H1 (cell line): ENCODE measurements around the gene ARHGEF11. TPM values are rescaled to one million over a fixed set of nuclear protein-coding genes. Genes with fewer than 3 reads are reported as not detected.

Source experiments
- CTCF ChIA-PET: fragments of 300-600 bp; sonication (Branson Sonifier 250); formaldehyde crosslinking; loops from one replicate; lab custom pipeline; 2021; ENCODE audit not compliant: partially characterized antibody; lab: Charles Lee
- POLR2A ChIA-PET: fragments of 300-600 bp; sonication (Branson Sonifier 250); formaldehyde crosslinking; loops from one replicate; lab custom pipeline; 2021; ENCODE audit warnings: inconsistent platforms; ENCODE audit not compliant: partially characterized antibody; lab: Charles Lee
- DNase-seq, 2 experiments: peaks; one replicate each; pipeline versions ENCODE4 v3.0.0 to v3.0.0-alpha.2; 2010 to 2022; ENCODE audit warnings: low spot score in 2 of 2, low read depth in 1 of 2, mixed read lengths in 1 of 2
- FAIRE-seq: peaks from 2 replicates; lab custom pipeline; 2011; peaks lifted over from hg19 to GRCh38; lab: Jason Lieb, UNC
- H2AFZ ChIP-seq: 2 replicates; pipeline ENCODE4 v1.8.1; 2012; ENCODE audit warnings: low read length, inconsistent platforms
- H2AK5ac ChIP-seq: 2 replicates; pipeline ENCODE4 v1.6.1; 2013; ENCODE audit warnings: low read depth, low read length
- H2BK120ac ChIP-seq: replicated peaks from 2 replicates; pipeline ENCODE3; 2013; ENCODE audit warnings: low read depth, low read length, inconsistent platforms
- H2BK12ac ChIP-seq: 2 replicates; pipeline ENCODE4 v1.6.1; 2013; ENCODE audit warnings: low read depth, low read length
- H2BK15ac ChIP-seq: 2 replicates; pipeline ENCODE4 v1.6.1; 2013; ENCODE audit warnings: low read length
- H2BK20ac ChIP-seq: 2 replicates; pipeline ENCODE4 v1.6.1; 2013; ENCODE audit warnings: low read length
- H2BK5ac ChIP-seq: 2 replicates; pipeline ENCODE4 v1.6.1; 2013; ENCODE audit warnings: low read depth, low read length
- H3K14ac ChIP-seq: 2 replicates; pipeline ENCODE4 v1.6.1; 2013; ENCODE audit warnings: inconsistent platforms; ENCODE audit not compliant: insufficient read length
- H3K18ac ChIP-seq: 2 replicates; pipeline ENCODE4 v1.6.1; 2013; ENCODE audit warnings: low read length; ENCODE audit errors: extremely low read depth
- H3K23ac ChIP-seq: 2 replicates; pipeline ENCODE4 v1.6.1; 2013; ENCODE audit warnings: inconsistent platforms; ENCODE audit not compliant: insufficient read length
- H3K23me2 ChIP-seq: 2 replicates; pipeline ENCODE4 v1.6.1; 2013; ENCODE audit warnings: low read depth, low read length
- H3K27ac ChIP-seq: 2 replicates; pipeline ENCODE4 v1.6.1; 2011; ENCODE audit warnings: low read depth, low read length, inconsistent platforms
- H3K27me3 ChIP-seq, 4 experiments: replicated peaks in 1 of 4; 1 replicate in 1 of 4; 2 replicates in 3 of 4; pipeline versions ENCODE4 v1.6.1 to v1.8.1; 2011 to 2013; ENCODE audit warnings: low read length in 3 of 4, mild to moderate bottlenecking in 3 of 4, inconsistent platforms in 2 of 4, mixed read lengths in 2 of 4, moderate library complexity in 1 of 4; ENCODE audit not compliant: control insufficient read depth in 3 of 4, insufficient read depth in 3 of 4; ENCODE audit errors: extremely low read depth in 1 of 4
- H3K36me3 ChIP-seq, 4 experiments: 2 replicates each; pipeline versions ENCODE4 v1.6.1 to v1.8.1; 2011 to 2013; ENCODE audit warnings: mild to moderate bottlenecking in 4 of 4, low read length in 3 of 4, moderate library complexity in 2 of 4, control low read depth in 1 of 4, inconsistent platforms in 1 of 4; ENCODE audit not compliant: insufficient read depth in 4 of 4, control insufficient read depth in 2 of 4
- H3K4ac ChIP-seq: replicated peaks from 2 replicates; pipeline ENCODE3; 2013; ENCODE audit warnings: low read length, low read depth, mixed read lengths, inconsistent platforms; ENCODE audit not compliant: insufficient read length
- H3K4me1 ChIP-seq, 4 experiments: replicated peaks in 1 of 4; 1 replicate in 1 of 4; 2 replicates in 3 of 4; pipeline versions ENCODE4 v1.6.1 to v1.8.1; 2011 to 2013; ENCODE audit warnings: low read length in 3 of 4, inconsistent platforms in 2 of 4, mixed read lengths in 1 of 4; ENCODE audit not compliant: insufficient read depth in 4 of 4, control insufficient read depth in 3 of 4
- H3K4me2 ChIP-seq, 2 experiments: 2 replicates each; pipeline versions ENCODE4 v1.6.1 to v1.8.1; 2011 to 2013; ENCODE audit warnings: low read depth in 2 of 2, low read length in 2 of 2, control low read depth in 1 of 2, inconsistent platforms in 1 of 2, mild to moderate bottlenecking in 1 of 2; ENCODE audit not compliant: insufficient read depth in 1 of 2
- H3K4me3 ChIP-seq, 4 experiments: fragments of 200-600, 300-600 bp in 1 of 4; sonication (generic), shearing (Covaris generic), sonication (Bioruptor Twin) in 1 of 4; 2 replicates each; pipeline versions ENCODE4 v1.5.1 to v1.8.1; 2011 to 2016; ENCODE audit warnings: low read length in 4 of 4, low read depth in 3 of 4, control low read depth in 2 of 4, inconsistent platforms in 2 of 4, mild to moderate bottlenecking in 2 of 4, mixed read lengths in 1 of 4, moderate library complexity in 1 of 4; ENCODE audit not compliant: insufficient read depth in 2 of 4; ENCODE audit errors: extremely low read depth in 1 of 4
- H3K56ac ChIP-seq: replicated peaks from 2 replicates; pipeline ENCODE3; 2013; ENCODE audit warnings: low read depth, mild to moderate bottlenecking, mixed read lengths, low read length, inconsistent platforms; ENCODE audit not compliant: insufficient read length
- H3K79me1 ChIP-seq: 2 replicates; pipeline ENCODE4 v1.6.1; 2013; ENCODE audit warnings: low read depth, low read length, control low read depth
- H3K79me2 ChIP-seq, 2 experiments: 2 replicates each; pipeline versions ENCODE4 v1.6.1 to v1.8.1; 2012 to 2013; ENCODE audit warnings: low read length in 2 of 2, mild to moderate bottlenecking in 2 of 2, inconsistent platforms in 1 of 2; ENCODE audit not compliant: insufficient read depth in 2 of 2, control insufficient read depth in 1 of 2
- H3K9ac ChIP-seq, 4 experiments: replicated peaks in 1 of 4; 1 replicate in 1 of 4; 2 replicates in 3 of 4; pipeline versions ENCODE4 v1.6.1 to v1.8.1; 2011 to 2013; ENCODE audit warnings: low read depth in 3 of 4, low read length in 3 of 4, control low read depth in 2 of 4, mild to moderate bottlenecking in 2 of 4, moderate library complexity in 2 of 4, inconsistent platforms in 1 of 4; ENCODE audit errors: extremely low read depth in 1 of 4
- H3K9me3 ChIP-seq, 2 experiments: 2 replicates each; pipeline versions ENCODE4 v1.6.1 to v1.8.1; 2012 to 2013; ENCODE audit warnings: mild to moderate bottlenecking in 2 of 2, moderate library complexity in 2 of 2, control low read depth in 1 of 2, inconsistent platforms in 1 of 2, low read depth in 1 of 2, low read length in 1 of 2, mixed read lengths in 1 of 2; ENCODE audit not compliant: insufficient read depth in 2 of 2
- H4K20me1 ChIP-seq, 2 experiments: replicated peaks in 1 of 2; 2 replicates each; pipeline versions ENCODE3 to v1.8.1; 2011 to 2013; ENCODE audit warnings: inconsistent platforms in 2 of 2, low read length in 2 of 2, mild to moderate bottlenecking in 1 of 2; ENCODE audit not compliant: insufficient read depth in 2 of 2, control insufficient read depth in 1 of 2
- H4K5ac ChIP-seq: 2 replicates; pipeline ENCODE4 v1.6.1; 2013; ENCODE audit warnings: low read length, low read depth, mixed read lengths, inconsistent platforms; ENCODE audit not compliant: insufficient read length
- H4K8ac ChIP-seq: 2 replicates; pipeline ENCODE4 v1.8.0; 2013; ENCODE audit warnings: mild to moderate bottlenecking, moderate library complexity, low read length, inconsistent platforms; ENCODE audit not compliant: insufficient read depth; ENCODE audit errors: extremely low read depth
- H4K91ac ChIP-seq: replicated peaks from 2 replicates; pipeline ENCODE3; 2013; ENCODE audit warnings: low read length, mixed read lengths, inconsistent platforms; ENCODE audit not compliant: insufficient read length
- CTCF ChIP-seq, 3 experiments: IDR thresholded peaks; 1 replicate in 2 of 3; 2 replicates in 1 of 3; pipeline versions ENCODE4 v1.5.1 to v1.6.1; 2011; ENCODE audit warnings: low read length in 3 of 3, mild to moderate bottlenecking in 3 of 3, inconsistent platforms in 2 of 3, low read depth in 1 of 3, moderate library complexity in 1 of 3; ENCODE audit not compliant: insufficient read depth in 1 of 3; ENCODE audit errors: control extremely low read depth in 1 of 3
- EGR1 ChIP-seq: IDR thresholded peaks from 2 replicates; pipeline ENCODE4 v1.6.1; 2011; ENCODE audit warnings: low read depth, low read length, borderline replicate concordance
- FOSL1 ChIP-seq: IDR thresholded peaks from 2 replicates; pipeline ENCODE4 v1.6.1; 2011; ENCODE audit warnings: mild to moderate bottlenecking, low read depth, low read length, moderate library complexity; ENCODE audit not compliant: insufficient read depth
- KDM5A ChIP-seq: fragments of 200-600 bp; IDR thresholded peaks from 2 replicates; pipeline ENCODE4 v1.7.1; 2012; ENCODE audit warnings: mild to moderate bottlenecking, low read length, inconsistent platforms, mixed read lengths
- PHF8 ChIP-seq: fragments of 200-600 bp; sonication (generic); conservative IDR thresholded peaks from 2 replicates; pipeline ENCODE4 v1.7.1; 2012; ENCODE audit warnings: low read depth, mild to moderate bottlenecking, inconsistent platforms, low read length, moderate library complexity
- RNF2 ChIP-seq: fragments of 200-900, 300-1000 bp; sonication (generic); IDR thresholded peaks from 2 replicates; pipeline ENCODE4 v1.7.1; 2016; ENCODE audit warnings: borderline replicate concordance, low read depth, mild to moderate bottlenecking, antibody characterized with exemption, low read length; ENCODE audit not compliant: poor library complexity, severe bottlenecking; ENCODE audit errors: missing control alignments
- TAF7 ChIP-seq: optimal IDR thresholded peaks from 2 replicates; pipeline ENCODE3; 2011; ENCODE audit warnings: low read depth, mild to moderate bottlenecking, inconsistent platforms, low read length, moderate library complexity, borderline replicate concordance
- WGBS, 2 experiments: shearing (Covaris generic) in 1 of 2; methylation state at CpG; one replicate each; pipeline versions ENCODE4 v1.1.6 to v1.1.7; 2013 to 2015; ENCODE audit warnings: low lambda C conversion rate in 2 of 2, mixed read lengths in 2 of 2, inconsistent platforms in 1 of 2, low coverage in 1 of 2, missing lambda C conversion rate in 1 of 2; ENCODE audit not compliant: insufficient replicate concordance in 2 of 2, insufficient coverage in 1 of 2, insufficient read length in 1 of 2; ENCODE audit errors: extremely low coverage in 1 of 2, missing lambda C conversion rate in 1 of 2; 5-methylcytosine and 5-hydroxymethylcytosine counted together
- polyA plus RNA-seq, 7 experiments: library from polyadenylated mRNA; depleted of rRNA in 3 of 7; stranded (reverse) in 5 of 7; unstranded in 2 of 7; fragments of >200 nt in 5 of 7; fragments of 200-250 nt in 2 of 7; gene quantifications; 1 replicate in 5 of 7; 2 replicates in 1 of 7; 4 replicates in 1 of 7; pipeline versions ENCODE4 v1.2.1 to v1.2.3, GENCODE V29; 2011 to 2013; ENCODE audit warnings: missing spikeins in 2 of 7, mixed read lengths in 2 of 7
- total RNA-seq: library from RNA; stranded (reverse); fragmentation: NEBNext Ultra II Directional; extraction: Animal tissue kit (Norgen Biotek cat#: 25700); gene quantifications from 2 replicates; pipeline ENCODE4 v1.2.1, GENCODE V29; 2021

The ARHGEF11 gene
- total and polyA plus RNA-seq, 2 of the 8 experiments (the other 6 are each of a cell fraction or from before 2014, with no cell fraction given) = 19.9 to 33.1 TPM

DNA sequence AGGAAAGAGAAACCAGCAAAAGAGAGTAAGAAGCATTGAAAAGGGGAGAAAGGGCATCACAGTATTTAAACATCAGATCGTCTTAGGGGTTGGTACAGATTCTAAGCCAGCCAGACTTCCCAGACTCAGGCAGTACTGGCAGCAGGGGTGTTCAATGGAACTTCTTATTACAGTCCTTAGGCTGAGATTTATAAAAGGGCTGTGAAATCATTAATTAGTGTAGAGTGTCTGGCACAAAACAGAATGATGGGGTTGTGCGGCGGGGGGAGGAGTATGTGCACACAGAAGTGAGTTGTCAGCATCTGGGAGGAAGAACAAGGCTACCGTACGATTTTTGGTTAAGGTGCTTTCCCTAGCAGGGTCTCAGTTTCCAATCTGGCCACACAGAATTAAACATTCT is 38.2 kb downstream of the ARHGEF11 start:
- no peak for DNase-seq
- H2BK120ac ChIP-seq = no peak overlapping the region
- H2BK20ac ChIP-seq = no peak overlapping the region
- H4K8ac ChIP-seq = no peak overlapping the region
- no peak overlapping the region for H3K4ac ChIP-seq
- H3K79me2 ChIP-seq = peaks cover 0 to 81% of the 10 kb centered on the region in 2 experiments; a peak in 2 of 4 replicates
- ChIA-PET CTCF (interaction anchor here (2.8 kb wide), 1 partner anchor 67 kb away, joined by 11 read pairs; no protein-coding TSS in a partner anchor), POLR2A (no interaction called here)
- no peak overlapping the region for H4K91ac ChIP-seq
- H3K4me3 ChIP-seq = no peak overlapping the region
- no peak overlapping the region for H3K56ac ChIP-seq
- peaks cover 2 to 12% of the 10 kb centered on the region in 2 experiments for H4K20me1 ChIP-seq
- H3K9ac ChIP-seq = no peak overlapping the region
- H3K23me2 ChIP-seq = no peaks in the 10 kb centered on the region
- peaks cover 3% of the 10 kb centered on the region for H3K79me1 ChIP-seq
- no peaks in the 10 kb centered on the region for H3K36me3 ChIP-seq
- FAIRE-seq = no peak
- H3K27me3 ChIP-seq = no peaks in the 10 kb centered on the region
- H2BK12ac ChIP-seq = no peak overlapping the region
- H3K4me1 ChIP-seq = peaks cover 4 to 25% (median 18%) of the 10 kb centered on the region in 4 experiments; a peak in 6 of 7 replicates
- H4K5ac ChIP-seq = no peak overlapping the region
- TF ChIP-seq FOSL1 (no peak), RNF2 (no peak), PHF8 (no peak), CTCF (IDR thresholded peaks at IDR 0.05; ENCODE audit: control extremely low read depth in 1 of 3, insufficient read depth in 1 of 3, low read depth in 1 of 3, low read length in 3 of 3) (no peak), KDM5A (no peak), EGR1 (no peak), TAF7 (no peak)
- H3K27ac ChIP-seq = no peak overlapping the region
- H2BK5ac ChIP-seq = no peak overlapping the region
- no peak overlapping the region for H3K18ac ChIP-seq
- H2AFZ ChIP-seq = no peak overlapping the region
- H3K4me2 ChIP-seq = no peak overlapping the region
- 75% methylated on average over 5 of the region's 5 CpGs; no CpG with 5 or more reads in 1 of the 2 experiments for WGBS, 2 experiments
- no peak overlapping the region for H3K14ac ChIP-seq
- no peak overlapping the region for H3K23ac ChIP-seq
- H2BK15ac ChIP-seq = no peak overlapping the region
- no peak overlapping the region for H2AK5ac ChIP-seq
- no peaks in the 10 kb centered on the region for H3K9me3 ChIP-seq
